HUES64 (cell line): Measurements from ENCODE around the gene IREB2.
"Not testable (repeated sequence)": the region's sequence is repeated elsewhere in the genome, so short reads cannot be mapped to it uniquely, and the experiment has no call there.

Experiments
- H3K27ac ChIP-seq: 2 replicates; pipeline ENCODE4 v1.7.0; 2013; ENCODE audit warnings: low read depth, low read length, inconsistent platforms
- H3K27me3 ChIP-seq: 2 replicates; pipeline ENCODE4 v1.6.1; 2013; ENCODE audit warnings: mild to moderate bottlenecking, low read length; ENCODE audit not compliant: insufficient read depth
- H3K36me3 ChIP-seq: 2 replicates; pipeline ENCODE4 v1.6.1; 2013; ENCODE audit warnings: mild to moderate bottlenecking, low read length; ENCODE audit not compliant: insufficient read depth
- H3K4me1 ChIP-seq: 2 replicates; pipeline ENCODE4 v1.6.1; 2013; ENCODE audit warnings: mild to moderate bottlenecking, low read length, moderate library complexity; ENCODE audit not compliant: insufficient read depth
- H3K4me3 ChIP-seq: 2 replicates; pipeline ENCODE4 v1.5.1; 2013; ENCODE audit warnings: mild to moderate bottlenecking, low read length, moderate library complexity
- H3K9ac ChIP-seq: 2 replicates; pipeline ENCODE4 v1.6.1; 2013; ENCODE audit warnings: mild to moderate bottlenecking, low read depth, low read length
- H3K9me3 ChIP-seq: 2 replicates; pipeline ENCODE4 v1.6.1; 2013; ENCODE audit warnings: low read depth, low read length; ENCODE audit not compliant: insufficient read depth
- WGBS: fragments of 150-250, 120-280 bp; methylation state at CpG from one replicate; pipeline ENCODE4 v1.1.7; 2013; ENCODE audit warnings: missing lambda C conversion rate; 5-methylcytosine and 5-hydroxymethylcytosine counted together

Gene IREB2

DNA sequence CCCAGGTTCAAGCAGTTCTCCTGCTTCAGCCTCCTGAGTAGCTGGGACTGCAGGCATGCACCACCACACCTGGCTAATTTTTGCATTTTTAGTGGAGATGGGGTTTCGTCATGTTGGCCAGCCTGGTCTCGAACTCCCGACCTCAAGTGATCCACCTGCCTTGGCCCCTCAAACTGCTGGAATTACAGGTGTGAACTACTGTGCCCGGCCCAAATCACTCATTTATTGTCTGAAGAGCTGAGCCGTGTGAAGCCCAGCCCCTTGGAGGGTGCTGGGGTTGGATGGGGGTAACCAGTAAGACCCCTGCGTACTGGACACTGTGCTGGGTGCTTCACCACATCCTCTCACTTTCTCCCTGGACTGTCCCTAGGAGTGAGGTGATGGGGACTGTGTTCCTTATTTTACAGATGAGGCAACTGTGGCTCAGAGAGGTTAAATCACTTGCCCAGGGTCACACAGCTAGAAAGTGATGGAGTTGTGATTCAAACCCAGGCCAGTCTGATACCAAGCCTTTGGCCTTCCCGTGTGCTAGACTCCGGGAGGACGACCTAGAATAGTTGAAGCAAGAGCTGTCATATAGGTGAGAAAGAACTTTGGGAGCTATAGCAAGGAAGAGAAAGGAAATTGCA lies 41.7 kb upstream of the IREB2 start:
- WGBS = 89% methylated on average over 8 of the region's 9 CpGs
- H3K4me3 ChIP-seq = no peak overlapping the region
- H3K4me1 ChIP-seq = peaks cover 23% of the 10 kb centered on the region
- H3K9me3 ChIP-seq = no peaks in the 10 kb centered on the region
- no peaks in the 10 kb centered on the region for H3K27me3 ChIP-seq
- no peak overlapping the region for H3K9ac ChIP-seq
- H3K36me3 ChIP-seq = no peaks in the 10 kb centered on the region
- H3K27ac ChIP-seq = no peak overlapping the region

DNA sequence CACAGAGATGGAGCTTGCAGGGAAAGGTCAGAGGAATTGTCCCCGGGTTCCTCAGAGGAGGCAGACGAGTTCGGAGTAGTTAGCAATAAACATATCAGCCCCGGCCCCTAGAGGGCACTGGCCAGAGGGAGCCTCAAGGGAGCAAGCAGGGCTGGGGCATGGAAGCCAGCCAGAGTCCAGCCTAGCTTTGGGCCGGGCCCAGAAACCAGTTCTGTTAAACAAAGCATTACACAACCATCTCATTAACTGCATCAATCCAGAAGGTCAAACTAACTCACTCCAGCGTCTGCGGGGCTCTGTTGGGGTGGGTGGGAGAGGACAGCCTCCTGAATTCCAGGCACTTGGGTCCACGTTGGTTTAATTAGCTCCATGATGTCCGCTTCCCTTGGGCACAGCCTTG lies 41.0 kb upstream of the IREB2 start:
- 89% methylated on average over 9 of the region's 9 CpGs for WGBS
- H3K9me3 ChIP-seq = no peaks in the 10 kb centered on the region
- peaks cover 23% of the 10 kb centered on the region for H3K4me1 ChIP-seq
- no peaks in the 10 kb centered on the region for H3K27me3 ChIP-seq
- H3K36me3 ChIP-seq = no peaks in the 10 kb centered on the region
- no peak overlapping the region for H3K9ac ChIP-seq
- H3K4me3 ChIP-seq = no peak overlapping the region
- no peak overlapping the region for H3K27ac ChIP-seq

DNA sequence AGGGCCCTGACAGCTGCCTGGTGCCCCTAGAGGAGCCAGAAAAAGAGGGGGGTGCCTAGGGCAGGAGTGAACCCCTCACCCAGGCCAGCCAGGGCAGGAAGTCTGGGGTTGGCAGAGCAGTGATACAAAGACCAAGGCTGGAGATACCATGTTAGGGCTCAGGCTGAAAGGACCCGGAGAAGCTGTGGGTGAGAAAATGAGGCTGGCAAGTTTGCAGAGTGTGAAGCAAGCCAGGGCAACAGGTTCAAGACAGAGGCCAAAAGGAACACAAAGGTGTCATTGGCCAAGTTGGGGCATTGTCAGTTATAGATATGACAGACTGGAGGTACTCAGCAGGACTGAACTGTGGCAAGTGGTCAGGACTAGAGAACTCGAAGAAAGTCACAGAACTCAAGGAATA lies 40.6 kb upstream of the IREB2 start:
- H3K4me3 ChIP-seq = no peak overlapping the region
- no peaks in the 10 kb centered on the region for H3K27me3 ChIP-seq
- no peaks in the 10 kb centered on the region for H3K36me3 ChIP-seq
- H3K27ac ChIP-seq = no peak overlapping the region
- 93% methylated on average over 2 of the region's 2 CpGs for WGBS
- no peak overlapping the region for H3K9ac ChIP-seq
- peaks cover 23% of the 10 kb centered on the region for H3K4me1 ChIP-seq
- H3K9me3 ChIP-seq = no peaks in the 10 kb centered on the region

DNA sequence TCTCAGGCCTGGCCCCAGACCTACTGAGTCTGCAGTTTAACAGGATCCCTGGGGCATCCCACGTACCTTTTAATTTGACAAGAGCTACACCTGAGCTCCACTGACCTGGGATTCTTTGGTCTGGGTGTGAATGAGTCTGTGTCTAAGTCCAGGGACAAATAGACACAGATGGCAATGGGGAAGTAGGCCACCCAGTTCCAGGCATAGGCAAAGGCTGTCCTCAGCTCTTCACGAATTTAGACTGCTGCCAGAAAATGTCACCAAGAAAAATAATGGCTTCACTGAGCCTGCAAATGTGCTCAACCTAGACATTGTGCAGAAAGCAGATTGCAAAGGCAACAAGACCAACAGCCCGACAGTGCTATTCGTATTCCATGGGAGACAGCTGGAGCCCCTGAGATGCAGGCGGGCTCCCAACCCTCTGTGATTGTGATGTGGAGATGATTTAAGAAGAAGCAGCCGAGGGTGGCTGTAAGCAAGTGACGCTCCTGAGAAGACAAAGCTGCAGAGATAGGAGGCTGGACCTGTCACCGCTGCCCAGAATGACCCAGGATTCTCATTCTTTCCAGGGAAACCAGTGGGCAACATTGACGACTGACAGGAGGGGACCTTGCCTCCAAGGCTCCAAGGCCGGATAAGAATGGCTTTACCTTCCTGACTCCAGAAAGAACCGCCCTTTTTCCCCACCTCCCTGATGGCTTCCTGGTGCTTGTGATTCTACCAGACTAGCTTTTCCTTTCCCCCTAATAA lies 39.8 kb upstream of the IREB2 start:
- Histone ChIP-seq H3K36me3 (no peaks in the 10 kb centered on the region), H3K27ac (no peak overlapping the region), H3K4me3 (no peak overlapping the region), H3K27me3 (no peaks in the 10 kb centered on the region), H3K4me1 (peaks cover 23% of the 10 kb centered on the region), H3K9me3 (no peaks in the 10 kb centered on the region), H3K9ac (no peak overlapping the region)
- WGBS = 83% methylated on average over 11 of the region's 11 CpGs

DNA sequence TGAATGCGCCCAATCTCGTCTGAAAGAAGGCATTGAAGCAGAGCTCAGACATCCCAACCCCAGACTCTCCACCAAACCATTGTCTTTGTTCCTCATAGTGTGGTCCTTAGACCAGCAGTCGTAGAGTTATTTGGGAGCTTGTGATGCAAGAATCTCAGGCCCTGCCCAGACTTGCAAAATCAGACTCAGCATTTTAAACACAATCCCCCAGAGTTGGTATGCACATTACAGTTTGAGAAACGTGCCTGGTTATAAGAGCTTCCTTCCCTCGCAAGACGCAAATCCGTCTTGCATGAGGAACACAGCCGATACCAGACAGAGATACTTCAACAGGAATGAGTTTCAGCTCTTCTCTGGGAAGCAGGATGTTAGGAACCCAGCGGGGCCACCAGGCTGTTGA lies 38.9 kb upstream of the IREB2 start:
- 88% methylated on average over 9 of the region's 9 CpGs for WGBS
- H3K9me3 ChIP-seq = no peaks in the 10 kb centered on the region
- no peak overlapping the region for H3K9ac ChIP-seq
- no peaks in the 10 kb centered on the region for H3K36me3 ChIP-seq
- peaks cover 16% of the 10 kb centered on the region for H3K4me1 ChIP-seq
- no peaks in the 10 kb centered on the region for H3K27me3 ChIP-seq
- H3K4me3 ChIP-seq = no peak overlapping the region
- no peak overlapping the region for H3K27ac ChIP-seq

DNA sequence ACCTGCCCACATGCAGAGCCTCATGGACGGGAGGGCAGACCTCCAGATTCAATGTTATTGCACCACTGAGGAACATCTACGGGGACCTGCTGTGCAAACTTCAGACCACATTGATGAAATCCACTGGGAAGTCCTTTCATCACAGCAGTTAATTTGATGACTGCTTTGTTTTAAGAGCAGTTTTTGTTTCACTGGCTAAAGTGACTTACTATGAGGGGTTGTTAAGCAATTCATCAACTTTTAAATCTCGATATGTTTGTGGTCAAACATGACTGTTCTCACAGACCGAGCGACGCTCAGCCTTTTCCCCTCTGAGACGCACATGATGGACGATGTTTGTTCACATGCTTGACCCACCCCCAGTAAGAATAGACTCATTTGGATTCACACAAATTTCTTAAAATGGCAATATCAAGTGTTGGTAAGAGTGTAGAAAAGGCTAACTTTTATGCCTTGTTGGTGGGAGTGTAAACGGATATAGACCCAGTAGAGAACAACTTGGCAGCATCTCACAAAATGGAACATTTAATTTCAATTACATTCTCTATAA lies 35.9 kb upstream of the IREB2 start:
- Histone ChIP-seq H3K9ac (no peak overlapping the region), H3K27me3 (no peaks in the 10 kb centered on the region), H3K4me1 (no peaks in the 10 kb centered on the region), H3K36me3 (no peaks in the 10 kb centered on the region), H3K4me3 (no peak overlapping the region), H3K9me3 (no peaks in the 10 kb centered on the region), H3K27ac (no peak overlapping the region)
- 93% methylated on average over 9 of the region's 9 CpGs for WGBS

DNA sequence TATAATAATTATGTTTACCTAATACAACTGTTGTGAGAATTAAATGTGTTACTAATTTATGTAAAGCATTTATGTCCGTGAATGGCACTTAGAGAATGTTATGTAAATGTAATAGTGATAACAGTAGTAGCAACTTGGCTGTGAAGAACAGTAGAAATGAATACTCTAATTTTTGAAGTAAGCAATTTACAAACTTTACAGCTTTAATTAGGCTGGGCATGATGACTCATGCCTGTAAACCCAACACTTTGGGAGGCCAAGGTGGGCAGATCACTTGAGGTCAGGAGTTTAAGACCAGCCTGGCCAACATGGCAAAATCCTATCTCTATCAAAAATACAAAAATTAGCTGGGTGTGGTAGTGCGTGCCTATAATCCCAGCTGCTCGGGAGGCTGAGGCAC lies 33.9 kb upstream of the IREB2 start:
- H3K27ac ChIP-seq = no peak overlapping the region
- 89% methylated on average over 3 of the region's 3 CpGs for WGBS
- H3K9me3 ChIP-seq = no peaks in the 10 kb centered on the region
- no peaks in the 10 kb centered on the region for H3K4me1 ChIP-seq
- H3K36me3 ChIP-seq = no peaks in the 10 kb centered on the region
- no peak overlapping the region for H3K9ac ChIP-seq
- H3K27me3 ChIP-seq = no peaks in the 10 kb centered on the region
- H3K4me3 ChIP-seq = no peak overlapping the region

DNA sequence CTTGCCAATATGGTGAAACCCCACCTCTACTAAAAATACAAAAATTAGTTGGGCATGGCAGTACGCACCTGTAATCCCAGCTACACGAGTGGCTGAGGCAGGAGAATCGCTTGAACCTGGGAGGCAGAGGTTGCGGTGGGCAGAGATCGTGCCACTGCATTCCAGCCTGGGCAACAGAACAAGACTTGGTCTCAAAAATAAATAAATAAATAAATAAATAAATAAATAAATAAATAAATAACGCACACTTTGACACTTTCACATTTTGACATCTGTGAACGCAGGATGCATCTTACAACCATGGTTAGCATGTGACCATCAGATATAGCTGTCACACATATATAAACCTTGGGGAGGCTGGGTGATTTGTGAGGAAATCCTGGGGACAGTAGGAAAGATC lies 33.2 kb upstream of the IREB2 start:
- not testable (repeated sequence) for H3K9me3 ChIP-seq, H3K27ac ChIP-seq, H3K4me1 ChIP-seq, H3K27me3 ChIP-seq, H3K9ac ChIP-seq, H3K36me3 ChIP-seq
- peak overlapping the region; percentile 43; the same call in 1 of the 2 replicates for H3K4me3 ChIP-seq
- WGBS = 97% methylated on average over 7 of the region's 7 CpGs

DNA sequence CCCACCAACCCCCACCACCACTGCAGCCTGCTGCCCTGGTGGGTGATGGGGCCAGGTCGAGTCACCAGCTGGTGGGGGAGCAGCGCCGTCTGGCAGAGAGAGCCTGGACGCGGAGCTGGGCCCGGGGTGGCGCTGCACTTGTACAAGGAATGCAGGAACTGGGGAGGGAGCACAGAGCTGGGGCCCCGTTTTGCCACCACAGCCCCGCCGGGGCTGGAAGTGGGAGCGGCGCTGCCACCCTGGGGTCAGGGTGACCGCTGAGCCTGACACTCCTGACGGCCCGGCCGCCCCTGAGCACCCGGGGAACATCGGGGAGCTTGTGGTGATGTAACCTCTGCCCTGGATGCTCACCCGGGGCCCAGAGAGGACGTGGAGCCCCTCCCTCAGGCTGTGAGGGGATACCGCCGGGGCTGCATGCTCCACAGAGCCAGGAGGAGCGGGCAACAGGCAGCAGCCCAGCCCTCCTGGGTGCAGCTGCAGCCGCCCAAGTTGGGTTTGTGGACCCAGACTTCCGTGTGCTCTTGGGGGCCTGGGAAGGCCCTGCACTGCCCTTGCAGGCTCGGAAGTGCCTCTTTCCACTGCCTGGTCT lies 32.6 kb upstream of the IREB2 start:
- Histone ChIP-seq H3K27ac (no peak overlapping the region), H3K4me1 (no peaks in the 10 kb centered on the region), H3K36me3 (no peaks in the 10 kb centered on the region), H3K9me3 (no peaks in the 10 kb centered on the region), H3K9ac (no peak overlapping the region), H3K27me3 (no peaks in the 10 kb centered on the region), H3K4me3 (peak overlapping the region; percentile 43)
- WGBS = 81% methylated on average over 26 of the region's 26 CpGs

DNA sequence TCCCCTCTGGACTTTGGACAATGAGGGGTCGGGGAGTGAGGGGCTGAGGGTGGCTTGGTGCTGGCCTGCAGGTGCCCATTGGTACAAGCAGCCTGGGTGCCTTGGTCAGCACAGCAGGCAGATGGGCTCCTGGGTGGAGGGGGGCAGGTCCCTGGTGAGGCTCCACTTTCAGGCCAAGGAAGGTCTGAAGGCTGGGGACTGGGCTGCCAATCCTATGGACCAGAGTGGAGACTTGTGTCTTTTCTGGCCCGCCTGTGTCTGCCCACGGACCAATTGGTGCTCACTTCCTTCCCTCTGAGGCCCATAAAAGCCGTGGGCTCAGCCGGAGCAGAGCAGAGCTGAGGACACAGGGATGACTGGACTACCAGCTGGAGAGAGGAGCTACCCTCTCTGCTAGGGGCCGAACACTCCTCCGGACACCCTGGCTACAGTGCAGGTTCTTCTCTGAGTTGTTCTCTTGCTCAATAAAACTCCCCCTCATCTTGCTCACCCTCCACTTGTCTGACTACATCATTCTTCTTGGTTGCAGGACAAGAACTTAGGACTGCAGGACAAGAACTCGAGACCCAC lies 31.9 kb upstream of the IREB2 start:
- no peak overlapping the region for H3K4me3 ChIP-seq
- 81% methylated on average over 8 of the region's 8 CpGs for WGBS
- H3K4me1 ChIP-seq = no peaks in the 10 kb centered on the region
- H3K9ac ChIP-seq = no peak overlapping the region
- no peaks in the 10 kb centered on the region for H3K9me3 ChIP-seq
- H3K27me3 ChIP-seq = no peaks in the 10 kb centered on the region
- H3K36me3 ChIP-seq = no peaks in the 10 kb centered on the region
- no peak overlapping the region for H3K27ac ChIP-seq
